Coronary artery (tissue), 2 donors: Measurements from ENCODE around the gene CAPN15.

ENCODE experiments used
- DNase-seq: peaks from one replicate; pipeline ENCODE4 v3.0.0-alpha.2; 2017; ENCODE audit warnings: low spot score
- H3K27ac ChIP-seq, 2 donors: fragments of 200-600 bp; sonication (generic); one replicate each; pipeline ENCODE4 v1.5.1; 2016 to 2019
- H3K4me3 ChIP-seq: fragments of 200-600 bp; sonication (generic); 2 replicates; pipeline ENCODE4 v1.5.1; 2016; ENCODE audit warnings: mild to moderate bottlenecking, moderate library complexity
- CTCF ChIP-seq: fragments of 200-600 bp; sonication (generic); IDR thresholded peaks from one replicate; pipeline ENCODE4 v1.5.1; 2019; ENCODE audit warnings: antibody characterized with exemption

CAPN15 gene

DNA sequence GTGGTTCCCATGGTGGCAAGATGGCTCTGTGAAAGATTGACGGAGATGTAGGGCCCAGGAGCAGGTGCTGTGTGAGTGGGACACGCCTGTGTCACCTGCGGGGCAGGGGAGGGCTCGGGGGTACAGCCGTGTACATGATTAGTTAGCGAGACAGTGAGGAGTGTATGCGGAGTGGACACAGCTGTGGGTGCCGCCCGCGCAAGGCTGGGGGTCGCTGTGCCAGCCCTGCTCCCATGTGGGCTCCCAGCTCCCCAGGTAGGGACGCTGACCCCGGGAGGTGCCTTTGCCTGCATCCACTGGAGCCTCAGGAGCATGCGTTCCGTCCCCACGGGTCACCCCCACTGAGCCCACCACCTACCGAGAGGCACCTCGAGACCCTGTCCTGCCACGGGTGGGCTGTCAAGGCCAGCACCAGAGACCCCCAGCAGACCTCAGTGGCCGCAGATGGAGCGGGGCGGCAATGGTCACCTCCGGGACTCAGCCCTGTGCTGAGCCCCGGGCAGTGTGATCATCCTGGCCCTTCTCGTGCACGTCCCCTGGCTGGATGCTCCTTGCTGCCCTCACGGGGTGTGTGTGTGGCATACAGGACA, 7.4 kb downstream of the CAPN15 start:
- DNase-seq, result no peak
- no peak overlapping the region for H3K27ac ChIP-seq
- no peak overlapping the region for H3K4me3 ChIP-seq
- TF ChIP-seq CTCF, result no peak

DNA sequence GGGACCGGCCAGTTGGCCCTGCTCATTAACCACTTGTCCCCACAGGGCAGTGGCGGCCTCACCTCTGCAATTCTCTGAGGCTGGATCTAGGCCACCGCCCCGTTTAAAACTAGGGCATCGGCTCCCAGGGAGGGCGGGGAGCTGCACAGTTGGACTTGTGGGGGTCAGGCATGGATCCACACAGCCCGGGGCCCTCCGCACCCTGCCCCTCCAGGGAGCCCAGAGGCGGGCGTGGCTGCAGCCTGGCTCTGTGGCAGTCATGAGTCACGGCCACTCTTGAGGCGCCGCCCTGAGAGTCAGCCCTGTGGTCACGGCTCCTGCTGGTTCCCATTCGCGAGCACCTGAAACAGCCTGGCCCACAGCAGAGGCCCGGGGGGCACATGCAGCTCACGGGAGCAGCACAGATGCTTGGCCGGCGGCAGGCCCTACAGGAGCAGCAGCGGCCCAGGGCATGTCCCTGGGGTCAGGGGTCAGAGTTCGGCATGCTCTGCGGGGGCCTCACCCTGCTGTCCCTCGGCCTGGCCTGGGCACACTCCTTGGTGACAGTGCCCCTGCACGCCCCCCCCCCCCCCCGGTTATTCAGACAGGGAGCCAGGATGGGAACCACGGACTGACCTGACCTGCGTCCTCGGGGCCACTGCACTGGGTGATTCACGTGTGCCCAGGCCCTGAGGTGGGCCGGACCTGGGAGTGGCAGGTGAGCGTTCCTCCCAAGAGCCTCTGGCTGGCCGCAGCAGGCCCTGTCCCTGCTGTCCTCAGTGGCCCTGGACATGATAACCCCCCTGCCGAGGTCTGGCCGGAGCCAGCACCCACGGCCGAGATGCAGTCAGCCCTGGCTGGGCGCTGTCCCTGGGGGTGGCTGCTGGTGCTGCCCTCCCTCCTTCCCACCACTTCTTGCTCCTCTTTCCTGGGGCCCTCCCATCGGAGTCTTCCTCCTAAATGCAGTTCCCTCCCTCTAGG, 8.2 kb downstream of the CAPN15 start:
- no peak overlapping the region for H3K27ac ChIP-seq
- no peak for TF ChIP-seq CTCF
- H3K4me3 ChIP-seq, result no peak overlapping the region
- no peak for DNase-seq

GRCh38 chr16:536746-537145, 9.2 kb downstream of the CAPN15 start:
- TF ChIP-seq CTCF, result no peak
- H3K27ac ChIP-seq, result no peak overlapping the region
- H3K4me3 ChIP-seq, result no peak overlapping the region
- no peak for DNase-seq

DNA sequence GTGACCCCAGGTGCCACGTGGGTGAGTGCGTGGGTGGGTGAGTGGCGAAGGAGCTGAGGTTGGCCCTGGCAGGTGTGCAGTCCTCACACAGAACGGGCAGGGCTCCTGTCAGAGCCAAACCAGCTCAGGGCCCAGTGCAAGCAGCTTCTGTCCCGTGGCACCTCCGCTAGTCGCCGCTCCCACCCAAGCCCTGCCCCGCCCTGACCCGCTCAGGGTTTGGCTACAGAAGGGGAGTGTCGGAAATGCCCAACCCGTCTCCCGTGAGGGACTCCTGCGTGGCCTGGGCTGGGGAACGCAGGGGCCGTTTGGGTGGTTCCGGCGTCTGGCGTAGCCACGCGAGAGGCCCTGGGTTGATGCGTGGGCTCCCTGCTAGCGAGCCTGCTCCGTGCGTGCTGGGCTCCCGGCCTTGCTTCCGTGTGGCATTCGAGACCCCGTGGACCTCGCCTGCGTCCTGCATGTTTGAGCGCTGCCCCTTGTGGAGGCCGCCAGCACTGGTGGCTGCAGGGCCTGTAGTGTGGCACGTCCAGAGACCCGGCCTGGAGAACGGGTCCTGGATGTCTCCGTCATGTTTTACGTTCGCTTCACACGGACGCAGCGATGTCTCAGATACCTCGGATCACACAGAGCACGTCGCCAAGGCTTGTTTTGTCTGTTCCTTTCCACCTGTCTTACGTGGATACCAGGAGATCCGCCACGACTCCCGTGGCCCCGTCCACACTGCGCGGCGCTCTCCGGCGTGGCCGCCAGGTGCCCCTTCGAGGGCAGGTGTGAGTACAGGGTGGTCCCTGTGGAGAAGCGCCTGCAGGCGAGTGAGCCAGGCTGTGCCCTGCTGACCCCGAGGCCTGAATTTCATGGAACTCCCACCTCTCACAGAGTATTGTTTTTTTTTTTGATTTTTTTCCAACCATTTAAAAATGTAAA, 10.2 kb downstream of the CAPN15 start:
- DNase-seq, result no peak
- TF ChIP-seq CTCF, result no peak
- Histone ChIP-seq H3K27ac (no peak overlapping the region), H3K4me3 (no peak overlapping the region)

DNA sequence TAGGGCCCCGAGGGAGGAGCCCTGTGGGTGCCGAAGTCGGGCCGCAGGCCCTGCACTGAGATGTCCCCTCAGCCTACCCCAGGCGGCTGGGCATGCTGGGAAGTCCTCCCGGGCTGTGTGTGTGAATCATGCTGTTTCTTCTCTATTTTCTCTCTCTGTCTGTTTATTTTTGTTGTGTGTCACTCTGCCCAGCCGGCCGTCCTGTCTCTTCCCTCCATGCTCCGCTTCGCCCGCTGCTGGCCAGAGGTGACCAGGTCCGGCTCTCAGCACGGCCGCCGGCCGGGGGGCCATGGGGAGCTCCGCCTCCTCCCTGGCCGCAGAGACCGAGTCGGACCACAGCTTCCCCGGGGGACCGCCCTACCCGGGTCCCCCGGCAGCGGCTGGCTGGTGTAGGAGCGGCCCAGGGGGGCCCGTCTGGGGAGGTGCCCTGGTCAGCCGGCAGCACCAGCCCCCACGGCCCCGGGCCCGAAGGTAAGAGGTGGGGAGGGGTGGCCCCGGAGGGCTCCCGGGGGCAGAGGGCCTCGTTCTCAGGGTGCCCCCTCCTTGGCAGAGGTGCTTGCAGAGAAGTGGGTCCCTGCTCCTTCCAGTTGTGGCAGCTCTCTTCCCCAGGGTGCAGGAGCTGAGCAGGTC, 12.5 kb downstream of the CAPN15 start:
- DNase-seq, result no peak
- no peak for TF ChIP-seq CTCF

DNA sequence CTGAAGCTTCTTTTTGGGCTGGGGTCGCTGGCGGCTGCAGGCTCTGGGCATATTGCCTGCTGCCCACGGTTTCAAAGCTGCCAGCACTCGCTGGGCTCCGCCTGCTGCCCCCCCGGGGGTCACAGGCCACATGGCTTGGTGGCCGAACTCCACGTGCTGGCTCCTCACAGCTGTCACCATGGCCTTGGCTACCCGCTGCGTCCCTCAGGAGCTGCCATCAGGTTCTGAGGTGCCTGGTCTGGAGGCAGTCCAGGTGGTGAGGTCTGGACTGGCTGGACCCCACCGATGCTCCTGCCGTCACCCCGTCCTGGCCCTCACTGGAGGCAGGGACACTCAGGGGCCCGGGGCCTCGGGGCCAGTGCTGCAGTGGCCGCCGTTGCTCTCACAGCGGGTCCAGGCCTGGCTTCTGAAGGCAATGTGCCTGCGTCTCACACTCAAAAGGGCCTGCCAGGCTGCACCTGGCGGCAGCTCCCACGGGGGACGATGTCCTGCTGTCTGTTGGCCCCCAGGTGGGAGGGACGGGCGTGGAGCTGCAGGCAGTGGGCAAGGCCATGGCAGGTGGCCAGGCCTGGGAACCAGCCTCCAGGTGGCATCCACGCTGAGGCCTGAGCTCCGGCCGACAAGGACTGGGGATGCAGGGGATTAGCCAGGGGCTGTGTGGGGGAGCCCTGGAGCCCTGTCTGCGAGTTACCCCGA, 13.3 kb downstream of the CAPN15 start:
- DNase-seq, result no peak
- no peak overlapping the region for H3K27ac ChIP-seq
- H3K4me3 ChIP-seq, result no peak overlapping the region
- no peak for TF ChIP-seq CTCF

More for the DNA sequence above, 12.5 kb downstream of the CAPN15 start:
- Histone ChIP-seq H3K27ac (no peak overlapping the region), H3K4me3 (no peak overlapping the region)
